Measurements from ENCODE around the gene LDHB. TPM values are rescaled to one million over a fixed set of nuclear protein-coding genes. Genes with fewer than 3 reads are reported as not detected.
"Not testable (repeated sequence)": the region's sequence is repeated elsewhere in the genome, so short reads cannot be mapped to it uniquely, and the experiment has no call there.

The LDHB gene
- total RNA-seq, 2 donors from 2014 or later: 209 to 214 TPM

DNA sequence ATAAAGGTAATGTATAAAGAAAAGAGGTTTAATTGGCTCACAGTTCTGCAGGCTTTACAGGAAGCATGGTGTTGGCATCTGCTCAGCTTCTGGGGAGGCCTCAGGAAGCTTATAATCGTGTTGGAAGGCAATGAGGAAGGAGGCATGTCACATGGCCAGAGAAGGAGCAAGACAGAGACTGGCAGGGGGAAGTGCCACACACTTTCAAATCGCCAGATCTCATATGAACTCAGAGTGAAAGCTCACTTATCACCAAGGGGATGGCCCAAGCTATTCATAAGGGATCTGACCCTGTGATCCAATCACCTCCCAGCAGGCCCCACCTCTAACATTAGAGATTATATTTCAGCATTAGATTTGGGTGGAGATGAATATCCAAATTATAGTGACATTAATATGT lies 26.3 kb downstream of the LDHB start:
- DNase-seq (no peak), ATAC-seq (no peak)
- intact Hi-C loops (cut with DNase I, micrococcal nuclease): no loop called here

DNA sequence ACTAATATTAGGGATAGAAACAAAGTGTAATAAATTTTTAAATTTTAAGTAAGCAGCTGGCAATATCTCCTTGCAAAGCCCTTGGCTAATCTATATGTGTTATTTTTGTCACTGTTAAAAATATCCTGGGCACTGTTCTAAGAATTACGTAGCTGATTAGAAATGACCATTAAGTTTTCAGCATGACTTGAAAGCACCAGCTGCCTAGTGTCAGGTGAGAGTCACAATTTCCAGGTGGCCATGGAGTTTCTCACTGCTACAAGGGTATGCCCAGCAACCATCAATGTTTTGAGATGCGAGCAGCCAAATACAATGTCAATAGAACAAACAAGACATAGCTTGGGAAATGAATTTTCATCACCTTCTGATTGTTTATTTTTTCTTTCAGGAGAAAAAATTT lies 29.7 kb downstream of the LDHB start:
- no peak for ATAC-seq
- no peak for DNase-seq
- intact Hi-C loops (cut with DNase I, micrococcal nuclease): no loop called here

DNA sequence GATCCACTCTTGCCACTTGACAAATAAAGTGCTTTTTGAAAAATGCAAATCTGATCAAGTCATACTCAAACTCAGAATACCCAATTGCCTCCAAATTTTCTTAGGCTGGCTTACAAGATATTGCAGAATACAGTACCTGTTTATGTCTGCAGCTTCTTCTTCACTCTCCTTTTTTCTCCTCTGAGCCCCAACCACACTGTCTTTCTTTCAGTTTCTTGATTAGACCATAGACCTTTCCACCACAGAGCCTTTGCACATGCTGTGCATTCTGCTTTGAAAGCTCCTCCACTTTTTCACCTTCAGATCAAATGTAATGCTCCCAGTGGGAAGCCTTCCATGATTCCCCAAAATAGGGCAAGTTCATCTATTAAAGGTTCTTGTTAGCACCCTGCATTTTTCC lies 39.1 kb downstream of the LDHB start:
- ATAC-seq (no peak), DNase-seq (no peak)
- intact Hi-C loops (cut with DNase I, micrococcal nuclease): no loop called here

DNA sequence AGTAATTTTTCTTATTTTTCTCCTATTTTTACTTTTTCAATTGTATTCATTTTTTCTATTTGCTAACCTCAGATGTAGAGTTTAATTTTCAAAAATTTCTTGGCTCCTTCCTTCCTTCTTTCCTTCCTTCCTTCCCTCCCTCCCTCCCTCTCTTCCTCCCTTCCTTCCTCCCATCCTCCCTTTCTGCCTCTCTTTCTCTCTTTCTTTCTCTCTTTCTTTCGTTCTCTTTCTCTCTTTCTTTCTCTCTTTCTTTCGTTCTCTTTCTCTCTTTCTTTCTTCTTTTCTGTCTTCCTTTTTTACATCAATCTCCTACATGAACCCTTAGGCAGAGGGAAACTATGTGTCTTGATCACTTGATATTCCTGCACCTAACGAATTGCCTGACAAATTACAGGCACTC lies 40.6 kb downstream of the LDHB start:
- intact Hi-C loops (cut with DNase I, micrococcal nuclease): no loop called here
- ATAC-seq (no peak), DNase-seq (no peak)

DNA sequence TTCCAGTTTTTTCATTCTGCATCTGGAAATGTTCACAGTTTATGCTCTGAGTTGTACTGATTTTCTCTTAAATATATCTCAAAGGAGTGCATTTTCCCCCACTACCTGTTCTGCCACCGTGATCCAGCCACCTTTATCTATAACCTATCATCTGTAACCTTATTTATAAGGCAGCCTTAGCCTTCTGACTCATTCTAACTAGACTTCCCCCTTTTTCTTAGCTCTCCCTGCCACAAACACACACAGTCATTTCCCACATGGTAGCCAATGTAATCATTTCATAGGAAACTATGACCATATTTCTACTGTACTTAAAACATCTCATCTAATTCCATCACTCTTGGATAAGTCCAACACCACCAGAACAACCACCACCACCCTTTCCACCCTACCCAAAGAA lies 42.2 kb downstream of the LDHB start:
- DNase-seq: no peak
- intact Hi-C loops (cut with DNase I, micrococcal nuclease): no loop called here
- ATAC-seq: no peak

DNA sequence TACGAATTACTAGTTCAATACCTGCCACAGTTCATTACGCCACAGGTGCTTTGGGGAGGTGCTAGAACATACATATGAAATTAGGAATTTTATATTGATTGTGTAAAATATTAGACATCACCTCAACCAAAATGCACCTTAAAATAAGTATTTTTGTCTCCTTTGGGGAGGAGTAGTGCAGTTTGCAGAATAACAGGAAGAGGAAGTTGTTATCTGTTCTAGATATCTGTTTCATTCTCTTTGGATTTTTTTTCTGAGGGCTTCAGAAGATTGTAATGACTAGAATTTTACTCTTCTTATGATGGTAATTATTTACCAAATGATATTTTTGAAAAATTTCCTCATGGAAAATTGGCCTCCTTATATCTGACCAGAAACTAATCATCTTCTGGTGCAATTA lies 43.1 kb downstream of the LDHB start:
- intact Hi-C loops (cut with DNase I, micrococcal nuclease): no loop called here
- no peak for ATAC-seq
- DNase-seq: no peak

DNA sequence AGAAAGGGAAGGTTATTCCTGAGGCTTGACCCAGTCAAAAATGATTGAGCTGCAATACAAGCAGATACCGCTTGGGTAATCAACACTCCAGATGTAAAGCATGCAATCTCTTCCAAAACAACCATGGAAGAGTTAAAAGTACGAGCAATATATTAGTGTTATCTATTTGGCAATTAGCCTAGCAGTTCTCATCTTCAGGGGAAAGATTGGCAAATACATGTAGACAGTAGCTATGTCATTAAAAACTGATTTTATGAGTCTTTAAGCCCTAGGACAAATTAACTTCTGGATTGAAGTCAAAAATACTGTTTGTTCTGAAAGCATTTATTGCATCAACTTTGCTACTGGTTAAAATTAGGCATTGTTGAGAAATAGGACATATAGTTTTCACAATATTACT lies 43.7 kb downstream of the LDHB start:
- no peak for ATAC-seq
- DNase-seq: no peak
- intact Hi-C loops (cut with DNase I, micrococcal nuclease): no loop called here

DNA sequence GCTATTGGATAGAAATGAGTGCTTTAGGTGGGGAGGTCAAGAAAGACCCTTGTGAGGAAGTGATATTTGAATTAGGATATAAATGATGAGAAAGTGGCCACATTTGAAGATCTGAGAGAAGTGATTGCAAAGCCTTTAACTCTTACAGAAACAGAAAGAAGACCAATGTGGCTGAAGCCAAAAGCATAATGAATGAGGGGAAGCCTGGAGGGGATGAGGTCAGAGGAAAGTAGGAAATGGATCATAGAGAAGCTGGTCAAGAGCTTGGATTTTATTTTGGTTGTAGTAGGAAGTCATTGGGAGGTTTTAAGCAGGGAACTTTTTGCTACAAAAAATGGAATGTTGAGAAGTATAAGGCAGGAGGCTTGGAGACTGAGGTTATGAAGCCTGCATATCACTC lies 49.4 kb downstream of the LDHB start:
- DNase-seq (no peak), ATAC-seq (no peak)
- intact Hi-C loops (cut with DNase I, micrococcal nuclease): loop anchor here in 1 of 2 donors (10.0 kb wide), 1 partner anchor 67 kb away; no protein-coding TSS in a partner anchor

DNA sequence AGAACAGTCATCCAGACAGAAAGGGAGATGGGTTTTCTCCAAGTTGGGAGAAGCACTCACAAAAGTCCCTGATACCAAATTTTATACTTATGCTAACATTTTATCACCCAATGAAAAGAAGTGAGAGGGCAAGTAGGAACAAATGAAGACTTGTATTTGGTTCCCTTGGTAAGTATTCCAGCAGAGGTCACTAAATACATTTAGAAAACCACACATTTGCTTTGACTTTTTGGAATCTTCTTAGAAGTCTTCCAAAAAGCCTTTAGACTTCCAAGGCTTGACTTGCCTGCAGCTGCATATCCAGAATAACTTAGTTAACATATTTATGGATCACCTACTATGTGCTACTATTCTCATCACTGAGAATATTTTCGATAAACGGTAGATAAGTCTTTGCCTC lies 49.9 kb downstream of the LDHB start:
- intact Hi-C loops (cut with DNase I, micrococcal nuclease): loop anchor here in 1 of 2 donors (10.0 kb wide), 1 partner anchor 67 kb away; no protein-coding TSS in a partner anchor
- ATAC-seq (no peak), DNase-seq (no peak)

DNA sequence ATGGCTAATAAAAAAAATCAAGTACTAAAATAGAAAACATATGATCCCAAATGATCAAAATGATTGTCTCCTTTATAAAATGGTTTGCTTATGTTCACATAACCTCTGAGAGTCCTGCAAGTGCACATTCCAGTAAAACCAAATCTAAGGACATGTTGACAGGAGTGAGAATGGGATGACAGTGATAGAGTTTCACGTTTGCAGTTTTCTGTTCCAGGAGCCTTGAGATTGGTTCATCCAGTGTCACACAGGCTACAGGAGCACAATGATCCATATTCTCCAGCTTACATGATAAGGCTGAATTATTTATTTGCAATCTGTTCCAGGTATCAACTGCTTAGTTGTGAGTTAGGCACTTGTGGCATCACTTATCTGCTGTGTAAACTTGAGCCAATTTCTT lies 51.5 kb downstream of the LDHB start:
- ATAC-seq: no peak
- no peak for DNase-seq
- intact Hi-C loops (cut with DNase I, micrococcal nuclease): loop anchor here in 1 of 2 donors (10.0 kb wide), 1 partner anchor 69 kb away; no protein-coding TSS in a partner anchor

DNA sequence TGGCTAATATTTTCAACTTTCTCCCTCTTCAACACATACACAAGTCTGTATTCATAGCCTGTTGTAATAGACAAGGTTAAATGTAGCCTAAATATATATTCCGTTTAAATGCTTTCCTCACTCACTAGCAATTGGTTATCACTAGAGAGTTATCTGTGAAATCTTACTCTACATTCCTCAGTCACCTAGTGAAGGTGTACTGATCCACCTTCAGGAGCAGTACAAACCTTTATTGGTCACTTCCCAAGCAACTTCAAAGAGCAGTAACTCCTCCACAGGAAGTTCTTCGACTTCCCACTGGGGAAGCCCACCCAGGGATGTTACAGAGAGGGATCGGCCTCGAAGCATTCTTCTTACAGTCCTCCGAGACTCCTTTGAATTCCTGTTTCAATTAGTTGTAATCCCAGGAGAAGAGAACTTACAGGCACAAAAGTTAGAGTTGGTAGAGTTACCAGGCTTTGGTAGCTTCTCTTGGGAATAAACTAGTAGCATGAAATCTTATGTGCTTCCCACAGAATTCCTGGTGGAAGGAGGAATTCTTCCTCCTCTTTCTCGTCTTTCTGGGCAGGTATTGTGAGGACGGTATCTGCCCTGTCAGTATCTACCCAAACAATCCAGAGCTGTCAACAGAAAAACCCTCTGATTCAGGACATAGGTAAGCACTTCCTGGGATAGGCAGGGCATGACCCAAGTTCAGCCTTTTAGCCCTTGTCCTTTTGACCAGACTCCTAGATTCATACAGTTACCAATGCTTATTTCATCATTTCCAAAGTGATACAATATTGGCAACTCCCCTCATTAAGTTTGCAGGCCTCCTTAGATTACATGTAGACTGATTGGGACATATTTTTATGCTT lies 53.2 kb downstream of the LDHB start, which contains the start of gene GYS2:
Gene GYS2 (minus strand): TSS at position 603 of the 857 bp plus-strand sequence. CDS start 255 bp downstream, at position 348.
- DNase-seq (no peak), ATAC-seq (no peak)
- intact Hi-C loops (cut with DNase I, micrococcal nuclease): loop anchor here in 1 of 2 donors (10.0 kb wide), 1 partner anchor 70 kb away; no protein-coding TSS in a partner anchor

DNA sequence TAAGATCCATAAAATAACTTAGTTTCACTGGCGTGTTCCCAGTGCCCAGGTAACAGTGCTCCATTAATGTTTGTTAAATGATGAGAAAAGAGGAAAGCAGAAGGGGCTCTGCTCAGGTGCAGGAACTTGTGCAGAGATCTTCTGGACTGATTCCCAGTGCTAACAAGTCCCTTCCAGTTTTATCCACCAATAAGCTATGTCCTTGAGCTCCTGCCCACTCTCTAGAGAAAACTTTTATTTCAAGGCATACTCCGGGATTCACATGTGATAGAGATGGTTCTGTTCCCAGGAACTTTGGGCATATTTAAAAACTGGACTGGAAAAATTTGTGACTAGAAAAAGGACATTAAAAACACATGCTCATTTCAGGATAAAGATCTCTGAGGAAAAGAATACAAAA lies 54.9 kb downstream of the LDHB start:
- DNase-seq: no peak
- no peak for ATAC-seq
- intact Hi-C loops (cut with DNase I, micrococcal nuclease): loop anchor here in 1 of 2 donors (10.0 kb wide), 1 partner anchor 72 kb away; no protein-coding TSS in a partner anchor

DNA sequence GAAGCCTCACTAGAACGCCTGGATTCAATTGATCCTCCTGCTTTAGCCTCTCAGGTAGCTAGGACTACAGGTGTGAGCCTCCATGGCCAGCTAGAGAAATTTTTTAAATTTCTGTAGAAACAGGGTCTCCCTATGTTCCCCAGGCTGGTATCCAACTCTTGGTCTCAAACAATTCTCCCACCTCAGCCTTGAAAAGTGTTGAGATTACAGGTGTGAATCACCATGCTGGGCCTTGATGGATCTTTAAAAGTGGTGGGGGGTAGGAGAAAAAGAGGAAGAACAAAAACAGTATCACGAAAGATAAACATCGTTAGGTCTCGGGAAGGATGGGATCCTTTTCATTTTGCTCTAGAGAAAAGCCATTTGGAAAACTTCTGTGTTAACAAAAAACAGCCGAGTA lies 57.4 kb downstream of the LDHB start:
- ATAC-seq: no peak
- no peak for DNase-seq
- intact Hi-C loops (cut with DNase I, micrococcal nuclease): loop anchor here in 1 of 2 donors (10.0 kb wide), 1 partner anchor 75 kb away; no protein-coding TSS in a partner anchor

DNA sequence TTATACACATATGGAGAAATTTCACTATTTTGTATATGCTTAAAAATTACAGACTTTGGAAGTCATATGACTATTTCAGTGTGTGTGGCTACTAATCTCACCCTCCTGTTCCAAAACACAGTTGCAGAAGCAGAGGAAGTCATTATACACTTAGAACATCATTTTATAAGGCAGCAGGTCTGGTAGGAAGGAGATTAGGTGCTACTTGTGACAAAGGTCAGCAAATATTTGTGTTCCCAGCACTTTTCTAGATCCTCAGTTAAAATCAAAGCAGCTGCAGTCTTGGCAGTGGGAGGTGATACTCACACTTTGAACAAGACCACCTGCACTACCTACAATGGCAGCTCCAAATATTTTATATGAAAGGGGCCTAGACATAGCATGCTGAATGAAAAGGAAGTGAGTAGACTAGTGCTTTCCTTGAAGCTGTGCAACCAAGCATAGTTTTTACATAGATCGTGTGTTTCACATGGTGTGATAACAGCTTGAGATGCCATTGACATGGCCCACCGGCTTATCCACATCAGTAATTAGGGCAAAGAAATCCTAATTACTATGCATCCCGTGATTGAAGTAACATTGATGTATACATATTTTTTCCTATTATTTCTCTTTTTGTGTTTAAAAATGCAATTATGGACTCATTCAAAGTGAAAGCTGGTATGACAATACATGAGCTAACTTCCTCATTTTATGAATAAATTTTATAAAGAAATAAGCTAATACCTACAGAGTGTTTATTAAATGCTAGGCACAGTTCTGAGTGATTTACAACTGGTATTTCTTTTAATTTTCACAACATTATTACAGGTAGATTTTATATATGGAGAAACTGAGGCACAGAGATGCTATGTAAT lies 58.3 kb downstream of the LDHB start:
- no peak for DNase-seq
- ATAC-seq: no peak
- intact Hi-C loops (cut with DNase I, micrococcal nuclease): no loop called here

DNA sequence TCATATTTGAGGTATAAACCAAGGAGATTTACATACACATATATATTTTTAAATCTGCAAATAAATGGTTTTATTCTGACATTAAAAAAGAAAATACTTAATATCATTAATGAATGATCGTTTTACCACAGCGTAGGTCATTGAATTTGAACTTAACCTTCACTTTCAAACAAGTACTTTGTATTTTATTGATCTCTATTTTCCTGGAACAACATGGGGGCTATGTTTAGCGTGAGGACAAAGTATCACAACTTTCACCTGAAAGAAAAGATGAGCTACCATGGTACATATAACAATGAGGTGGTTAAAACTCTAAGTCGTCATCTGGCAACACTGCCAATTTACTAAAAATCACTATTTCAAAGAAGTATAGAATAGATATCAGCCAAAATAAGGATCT lies 59.0 kb downstream of the LDHB start:
- intact Hi-C loops (cut with DNase I, micrococcal nuclease): no loop called here
- ATAC-seq (no peak), DNase-seq (no peak)

DNA sequence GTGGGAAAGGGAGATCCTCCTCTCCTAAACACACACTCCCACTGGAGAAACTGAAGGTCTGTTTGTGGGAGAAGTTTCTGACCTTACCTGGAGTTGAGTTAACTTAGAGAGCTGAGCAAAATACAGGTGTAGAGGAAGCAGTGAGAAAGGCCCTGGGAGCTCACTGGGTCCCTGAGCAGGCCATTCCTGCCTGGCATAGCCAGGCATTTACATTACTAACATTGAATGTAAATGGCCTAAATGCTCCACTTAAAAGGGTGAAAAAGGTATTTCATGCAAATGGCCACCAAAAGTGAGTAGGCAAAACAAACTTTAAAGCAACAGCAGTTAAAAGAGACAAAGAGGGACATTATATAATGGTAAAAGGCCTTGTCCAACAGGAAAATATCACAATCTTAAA lies 62.3 kb downstream of the LDHB start:
- intact Hi-C loops (cut with DNase I, micrococcal nuclease); ATAC-seq; DNase-seq: not testable (repeated sequence)

DNA sequence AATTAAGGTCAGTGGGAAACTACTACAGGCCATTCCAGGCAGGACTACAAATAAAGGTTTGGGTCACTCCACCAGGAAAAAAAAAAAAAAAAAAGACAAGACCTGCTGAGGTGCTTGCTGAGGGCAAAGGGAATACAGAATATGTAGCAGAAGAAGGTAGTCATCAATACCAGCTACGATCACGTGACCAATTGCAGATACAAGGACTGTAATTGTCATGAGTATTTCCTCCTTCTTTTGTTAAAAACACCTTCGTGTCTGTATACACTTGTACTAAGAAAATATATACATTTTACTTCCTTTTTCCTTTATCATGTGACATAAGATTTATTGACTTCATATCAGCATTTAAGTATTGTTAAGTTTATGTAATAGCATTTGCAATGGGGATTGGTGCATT lies 72.2 kb downstream of the LDHB start:
- intact Hi-C loops (cut with DNase I, micrococcal nuclease): no loop called here
- ATAC-seq (no peak), DNase-seq (no peak)
